GM18502 (cell line): Measurements from ENCODE around the gene TRIM14.
A peak's percentile ranks its signal among the peaks of the same experiment; 100 is the strongest.
"Not testable (repeated sequence)": the region's sequence is repeated elsewhere in the genome, so short reads cannot be mapped to it uniquely, and the experiment has no call there.

Experiments
- ATAC-seq: cut with Tn5 transposase; IDR thresholded peaks from one replicate; pipeline ENCODE4 v1.9.1; 2021; ENCODE audit warnings: mild to moderate bottlenecking; ENCODE audit not compliant: unreplicated experiment, poor library complexity

TRIM14 gene

DNA sequence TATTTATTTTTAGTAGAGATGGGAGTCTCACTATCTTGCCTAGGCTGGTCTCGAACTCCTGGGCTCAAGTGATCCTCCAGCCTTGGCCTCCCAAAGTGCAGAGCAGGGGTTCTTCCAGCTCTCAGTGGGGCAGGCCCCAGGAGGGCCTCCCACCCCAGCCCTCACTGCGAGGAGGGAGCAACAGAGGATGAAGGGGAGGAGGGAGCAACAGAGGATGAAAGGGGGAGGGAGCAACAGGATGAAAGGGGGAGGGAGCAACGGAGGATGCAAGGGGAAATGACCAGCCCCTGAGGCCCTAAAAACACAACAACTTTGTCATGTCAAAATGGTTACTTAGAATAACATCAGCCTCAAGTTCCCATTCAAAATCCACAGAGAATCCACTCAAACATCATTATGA is 10.0 kb downstream of the TRIM14 start:
- no peak for ATAC-seq

DNA sequence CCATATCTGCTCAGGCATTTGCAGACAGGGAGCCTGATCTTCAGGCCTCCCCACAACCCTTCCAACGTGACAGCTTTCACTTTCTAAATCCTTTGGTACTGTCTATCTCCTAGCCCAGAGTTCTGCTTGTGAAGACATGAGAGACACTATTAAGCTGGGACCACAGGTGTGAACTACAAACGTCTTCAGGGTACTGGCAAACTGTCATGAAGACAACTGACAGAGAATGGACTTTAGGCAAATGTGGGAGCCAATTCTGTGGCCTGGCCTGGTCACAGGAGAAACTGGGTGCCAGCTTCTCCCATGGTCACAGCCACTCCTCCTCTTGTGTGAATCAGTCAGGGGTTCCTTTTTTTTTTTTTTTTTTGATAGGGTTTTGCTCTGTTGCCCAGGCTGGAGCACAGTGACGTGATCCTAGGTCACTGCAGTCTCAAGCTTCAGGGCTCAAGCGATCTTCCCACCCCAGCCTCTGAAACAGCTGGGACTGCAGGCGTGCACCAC is 10.4 kb downstream of the TRIM14 start:
- ATAC-seq = peak; percentile 71

DNA sequence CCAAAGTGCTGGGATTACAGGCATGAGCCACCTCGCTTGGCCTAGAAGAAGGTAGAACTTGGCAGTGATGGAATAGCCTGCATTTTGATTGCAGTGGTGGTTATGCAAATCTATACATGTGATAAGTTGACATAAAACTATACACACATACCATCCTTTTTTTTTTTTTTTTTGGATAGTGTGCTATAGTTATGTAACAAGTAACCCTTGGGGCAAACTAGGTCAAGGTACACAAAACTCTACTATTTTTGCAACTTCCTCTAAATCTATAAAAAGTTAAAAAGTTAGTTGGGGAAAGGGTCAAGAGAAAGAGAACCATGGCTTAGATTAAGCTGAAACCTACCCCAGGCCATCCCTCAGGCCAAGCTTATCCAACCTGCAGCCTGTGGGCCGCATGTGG is 11.1 kb downstream of the TRIM14 start:
- peak; percentile 18 for ATAC-seq

DNA sequence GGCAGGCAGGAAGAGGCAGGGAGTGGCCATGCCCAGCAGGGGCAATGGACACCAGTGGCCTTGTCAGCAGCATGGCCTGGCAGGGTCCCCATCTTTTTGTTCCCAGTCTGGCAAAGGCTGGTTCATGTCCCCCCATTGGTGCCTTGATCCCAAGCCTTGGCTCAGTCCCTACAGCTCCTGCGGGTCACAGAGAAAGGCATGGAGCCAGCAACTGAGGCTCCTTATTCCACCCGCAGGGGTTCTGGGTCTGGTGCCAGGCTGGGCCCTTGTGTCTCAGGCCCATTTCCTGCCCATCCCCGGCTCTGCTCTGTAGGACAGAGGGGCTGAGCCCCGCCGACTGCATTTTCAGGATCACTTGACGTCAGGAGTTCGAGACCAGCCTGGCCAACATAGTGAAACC is 14.0 kb downstream of the TRIM14 start:
- no peak for ATAC-seq

DNA sequence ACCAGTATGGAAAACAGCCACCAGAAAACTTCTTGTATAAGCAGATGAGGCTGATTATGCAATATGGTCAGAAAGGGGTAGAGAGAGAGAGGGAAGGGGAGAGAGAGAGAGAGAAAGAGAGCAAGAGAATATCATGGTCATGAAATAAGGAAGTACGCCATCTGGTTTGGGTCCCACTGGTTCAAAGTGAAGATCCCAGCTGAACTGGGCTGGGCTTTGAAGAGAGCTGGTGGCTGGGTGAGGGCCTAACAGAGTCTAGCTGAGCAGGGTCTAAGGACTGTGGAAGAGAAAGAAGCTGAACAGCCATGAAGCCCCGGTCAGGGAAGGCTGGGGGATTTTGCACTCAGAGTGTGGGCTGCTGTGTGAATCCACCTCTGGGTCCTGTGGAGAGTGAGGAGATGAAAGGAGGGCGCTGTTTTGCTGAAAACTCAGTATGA is 14.6 kb downstream of the TRIM14 start:
- no peak for ATAC-seq

GRCh38 chr9:98101868-98102273 is 17.2 kb downstream of the TRIM14 start:
- peak; percentile 94 for ATAC-seq

DNA sequence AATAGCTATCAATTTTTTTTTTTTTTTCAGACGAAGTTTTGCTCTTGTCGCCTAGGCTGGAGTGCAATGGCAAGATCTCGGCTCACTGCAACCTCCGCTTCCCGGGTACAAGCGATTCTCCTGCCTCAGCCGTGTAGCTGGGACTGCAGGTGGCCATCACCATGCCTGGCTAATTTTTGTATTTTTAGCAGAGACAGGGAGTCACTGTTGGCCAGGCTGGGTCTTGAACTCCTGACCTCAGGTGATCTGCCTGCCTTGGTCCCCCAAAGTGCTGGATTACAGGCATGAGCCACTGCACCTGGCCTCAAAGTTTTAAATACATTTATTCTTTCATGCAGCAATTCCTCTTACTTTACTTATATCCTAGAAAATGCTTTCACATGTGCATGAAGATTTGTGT is 17.6 kb downstream of the TRIM14 start:
- ATAC-seq = no peak

DNA sequence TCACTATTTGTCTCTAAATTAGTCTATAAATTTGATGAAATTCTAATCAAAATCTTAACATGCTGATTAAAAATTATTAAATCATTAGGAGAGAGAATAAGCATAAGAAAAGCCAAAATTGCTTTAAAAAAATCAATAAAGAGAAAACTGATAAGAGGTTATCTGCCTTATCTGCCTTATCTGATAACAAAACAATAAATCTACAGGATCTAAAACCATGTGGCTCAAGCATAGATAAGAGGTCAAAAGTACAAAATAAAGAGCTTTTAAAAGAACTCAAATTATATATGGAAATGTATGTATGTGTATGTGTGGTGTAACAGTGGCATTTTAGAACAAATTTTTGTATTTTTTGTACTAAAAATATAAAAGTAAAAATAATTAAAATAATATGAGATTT is 18.6 kb downstream of the TRIM14 start:
- ATAC-seq = no peak

- no peak for ATAC-seq
These were observed 19.1 kb downstream of the TRIM14 start for GRCh38 chr9:98099898-98100297.

DNA sequence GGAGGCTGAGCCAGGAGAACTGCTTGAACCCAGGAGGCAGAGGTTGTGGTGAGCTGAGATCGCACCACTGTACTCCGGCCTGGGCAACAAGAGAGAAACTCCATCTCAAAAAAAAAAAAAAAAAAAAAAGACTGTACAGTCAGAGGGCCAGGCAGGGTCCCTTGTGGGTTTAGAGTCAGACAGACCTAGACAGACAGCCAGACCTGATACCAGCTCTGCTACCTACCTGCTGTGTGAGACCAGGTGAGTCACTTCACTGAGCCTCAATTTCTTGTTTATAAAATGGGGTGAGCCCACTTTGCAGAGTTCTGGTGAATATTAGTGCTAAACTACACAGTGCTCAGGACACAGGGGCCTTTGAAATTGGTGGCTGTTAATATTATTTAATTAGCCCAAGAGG is 19.7 kb downstream of the TRIM14 start:
- ATAC-seq = no peak

DNA sequence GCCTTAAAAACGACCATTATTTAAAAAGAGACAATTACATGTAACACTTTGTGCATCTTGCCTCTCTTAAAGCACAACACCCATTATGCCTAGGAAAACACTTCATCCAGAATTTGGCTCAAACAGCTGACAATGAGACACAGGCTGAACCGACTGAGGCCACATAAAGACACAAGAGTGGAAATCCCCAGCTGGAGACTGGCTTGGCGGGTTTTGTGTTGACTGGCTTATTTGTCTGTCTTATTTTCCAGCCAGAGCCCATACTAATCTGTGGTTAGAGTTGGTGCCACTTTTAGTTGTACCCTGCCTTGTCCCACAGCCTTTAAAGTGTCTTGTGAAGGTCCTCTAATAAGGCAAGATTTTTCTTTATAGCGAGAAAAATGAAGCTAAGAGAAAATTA is 21.2 kb downstream of the TRIM14 start:
- no peak for ATAC-seq

GRCh38 chr9:98096091-98096490 is 22.9 kb downstream of the TRIM14 start:
- no peak for ATAC-seq

GRCh38 chr9:98095401-98095800 is 23.6 kb downstream of the TRIM14 start:
- no peak for ATAC-seq

DNA sequence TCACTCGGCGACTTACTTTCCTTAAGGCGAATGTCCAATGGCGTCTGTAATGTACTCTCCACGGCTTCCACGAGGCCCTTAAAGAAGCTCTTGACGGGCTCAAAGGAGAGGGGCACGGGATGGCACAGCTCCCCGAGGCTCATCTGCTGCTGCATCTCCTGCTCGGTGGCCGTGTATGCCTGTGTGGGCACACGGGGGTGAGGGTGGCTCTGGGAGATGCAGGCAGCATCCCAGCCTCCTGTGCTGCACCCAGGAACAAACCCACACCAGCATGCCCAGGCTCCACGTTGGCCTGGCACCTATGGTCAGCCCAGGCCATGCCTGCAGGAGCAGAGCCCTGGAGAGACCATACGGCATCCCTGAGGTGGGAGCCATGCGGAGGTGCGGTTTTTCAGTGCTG is 24.2 kb downstream of the TRIM14 start:
- no peak for ATAC-seq

GRCh38 chr9:98094316-98094715 is 24.7 kb downstream of the TRIM14 start:
- ATAC-seq = no peak

DNA sequence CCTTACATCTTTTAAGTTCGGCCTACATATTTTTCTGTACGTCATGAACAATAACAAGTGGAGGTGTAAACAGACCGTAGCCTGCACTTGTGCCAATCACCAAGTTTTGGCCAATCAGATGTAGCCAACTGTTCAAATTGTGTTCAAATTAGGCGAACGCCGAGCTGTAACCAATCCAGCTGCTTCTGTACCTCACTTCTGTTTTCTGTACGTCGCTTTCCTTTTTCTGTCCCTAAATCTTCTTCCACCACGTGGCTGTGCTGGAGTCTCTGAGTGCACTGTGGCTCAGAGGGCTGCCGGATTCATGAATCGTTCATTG is 26.4 kb downstream of the TRIM14 start:
- no peak for ATAC-seq

DNA sequence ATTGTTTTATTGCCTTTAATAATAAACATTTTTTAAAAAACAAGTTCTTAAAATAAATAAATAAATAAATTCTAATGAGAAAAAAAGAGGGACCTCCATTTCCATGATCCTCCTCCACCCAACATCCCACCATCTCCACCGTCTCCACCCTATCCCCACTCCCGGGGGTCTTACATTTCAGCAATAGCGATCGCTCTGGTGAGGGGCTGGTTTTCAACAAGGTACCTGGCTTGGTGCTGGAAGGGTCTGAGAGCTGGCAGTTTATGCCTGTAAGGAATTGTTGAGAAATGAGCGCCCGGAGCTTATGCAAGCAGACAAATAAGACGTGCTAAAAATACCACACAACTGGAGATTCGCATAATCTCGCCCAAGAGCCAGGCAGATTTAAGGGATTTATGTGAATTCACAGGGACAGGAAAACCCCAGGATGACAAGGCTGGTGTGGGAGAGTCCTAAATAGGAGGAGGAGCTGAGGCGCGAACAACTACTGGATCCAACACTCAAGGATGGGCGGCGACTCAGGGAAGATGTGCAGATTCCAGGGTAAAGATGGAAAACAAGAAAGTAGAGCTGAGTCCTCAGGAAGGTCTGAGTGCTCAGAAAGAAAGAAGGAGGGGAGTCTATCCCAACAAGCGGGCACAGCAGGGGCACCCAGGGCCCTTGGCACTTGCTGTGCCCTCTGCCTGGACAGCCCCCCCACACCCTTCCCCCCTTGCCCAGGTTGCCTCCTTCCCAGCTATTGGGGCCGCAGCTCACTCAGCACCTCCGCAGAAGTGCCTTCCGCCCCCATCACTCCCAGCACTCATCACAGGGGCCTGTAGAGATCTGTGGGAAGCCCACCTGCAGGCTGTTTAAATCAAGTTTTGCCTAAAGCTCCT is 27.0 kb downstream of the TRIM14 start:
- no peak for ATAC-seq

DNA sequence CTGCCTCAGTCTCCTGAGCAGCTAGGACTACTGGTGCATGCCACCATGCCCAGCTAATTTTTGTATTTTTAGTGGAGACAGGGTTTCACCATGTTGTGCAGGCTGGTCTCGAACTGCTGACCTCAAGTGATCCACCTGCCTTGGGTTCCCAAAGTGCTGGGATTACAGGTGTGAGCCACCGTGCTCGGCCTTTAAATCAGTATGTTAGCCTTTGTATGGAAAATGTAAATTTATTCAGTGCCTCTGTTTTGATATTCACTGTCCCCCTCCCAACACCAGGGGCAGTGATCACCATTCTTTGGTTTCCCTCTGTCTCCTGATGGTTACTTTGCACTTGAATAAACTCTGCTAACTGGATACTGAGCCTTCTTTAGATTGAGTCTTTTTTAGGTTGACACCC is 28.3 kb downstream of the TRIM14 start:
- ATAC-seq = not testable (repeated sequence)

DNA sequence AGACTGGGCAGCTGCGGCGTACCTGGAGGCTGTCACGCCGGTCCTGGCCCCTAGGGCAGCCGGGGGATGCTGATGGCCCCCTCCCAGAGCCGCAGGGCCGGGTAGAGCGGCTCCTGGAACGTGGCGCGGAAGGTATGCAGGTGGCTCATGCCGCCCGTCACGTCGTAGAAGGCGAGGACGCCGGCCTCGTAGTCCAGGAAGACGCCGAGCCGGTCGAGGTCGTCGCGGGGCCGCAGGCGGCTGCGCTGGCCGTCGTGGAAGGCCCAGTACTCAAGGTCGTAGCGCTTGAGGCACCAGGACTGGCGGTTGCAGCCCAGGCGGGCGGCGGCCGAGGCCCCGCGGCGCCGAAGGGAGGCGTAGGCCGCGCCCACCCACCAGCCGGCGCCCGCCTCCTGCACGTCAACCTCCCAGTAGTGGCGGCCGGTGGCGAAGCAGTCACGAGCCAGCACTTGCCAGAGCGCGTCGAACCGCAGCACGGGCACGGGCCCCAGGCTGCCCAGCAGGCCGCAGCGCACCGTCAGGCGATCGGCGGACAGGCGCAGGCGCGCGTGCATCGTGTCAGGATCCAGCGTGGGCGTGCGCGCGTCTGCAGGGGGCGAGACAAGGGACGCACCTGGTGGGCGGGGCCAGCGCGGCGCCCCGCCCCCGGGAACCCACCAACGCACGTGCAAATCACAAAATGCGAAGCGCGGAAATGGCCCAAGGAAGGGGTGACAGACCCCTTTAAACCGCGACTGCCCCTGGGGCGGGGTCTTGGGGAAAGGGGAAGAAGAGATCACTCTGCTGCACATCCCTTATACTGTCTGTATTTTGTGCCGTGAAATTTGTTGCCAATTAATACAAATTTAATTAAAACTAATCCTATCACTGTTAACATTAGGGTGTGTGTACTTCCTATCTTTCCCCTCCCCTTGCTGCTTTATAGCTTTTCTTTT is 31.3 kb downstream of the TRIM14 start:
- ATAC-seq = no peak

GRCh38 chr9:98086461-98086860 is 32.6 kb downstream of the TRIM14 start:
- ATAC-seq = no peak

DNA sequence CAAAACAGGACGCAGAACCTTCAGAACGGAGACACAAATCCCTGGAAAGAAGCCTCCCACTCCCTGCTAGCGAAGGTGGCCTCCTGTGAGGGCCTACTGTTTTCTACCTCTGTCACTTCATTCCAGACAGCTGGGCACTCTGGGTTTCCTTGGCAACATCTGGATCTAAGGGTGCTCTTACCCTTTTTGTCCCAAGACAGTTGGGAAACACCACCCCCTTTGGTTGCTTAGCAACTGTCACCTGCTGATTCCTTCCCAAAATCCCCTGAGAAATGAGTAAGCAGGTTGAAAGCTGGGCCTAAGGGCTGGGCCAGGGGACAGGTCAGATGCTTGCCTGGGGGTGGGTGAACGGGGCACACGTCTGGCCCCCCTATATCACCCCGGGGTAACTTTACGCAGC is 33.1 kb downstream of the TRIM14 start:
- no peak for ATAC-seq
